Rectal smooth muscle tissue (tissue), 1 donor: ENCODE data around the gene TRAF3IP3.
"Not testable (repeated sequence)": the region's sequence is repeated elsewhere in the genome, so short reads cannot be mapped to it uniquely, and the experiment has no call there.

ENCODE experiments used
- H3K27ac ChIP-seq: one replicate; pipeline ENCODE4 v1.7.0; 2013; ENCODE audit warnings: low read depth, low read length, inconsistent platforms
- H3K27me3 ChIP-seq: one replicate; pipeline ENCODE4 v1.7.0; 2013; ENCODE audit warnings: low read length; ENCODE audit not compliant: control insufficient read depth, insufficient read depth
- H3K36me3 ChIP-seq: one replicate; pipeline ENCODE4 v1.7.0; 2013; ENCODE audit warnings: low read length; ENCODE audit not compliant: control insufficient read depth, insufficient read depth
- H3K4me1 ChIP-seq: one replicate; pipeline ENCODE4 v1.7.0; 2013; ENCODE audit warnings: low read length; ENCODE audit not compliant: control insufficient read depth, insufficient read depth
- H3K4me3 ChIP-seq: one replicate; pipeline ENCODE4 v1.7.0; 2013; ENCODE audit warnings: low read length
- H3K9ac ChIP-seq: one replicate; pipeline ENCODE4 v1.7.0; 2013; ENCODE audit warnings: low read length

Gene TRAF3IP3

DNA sequence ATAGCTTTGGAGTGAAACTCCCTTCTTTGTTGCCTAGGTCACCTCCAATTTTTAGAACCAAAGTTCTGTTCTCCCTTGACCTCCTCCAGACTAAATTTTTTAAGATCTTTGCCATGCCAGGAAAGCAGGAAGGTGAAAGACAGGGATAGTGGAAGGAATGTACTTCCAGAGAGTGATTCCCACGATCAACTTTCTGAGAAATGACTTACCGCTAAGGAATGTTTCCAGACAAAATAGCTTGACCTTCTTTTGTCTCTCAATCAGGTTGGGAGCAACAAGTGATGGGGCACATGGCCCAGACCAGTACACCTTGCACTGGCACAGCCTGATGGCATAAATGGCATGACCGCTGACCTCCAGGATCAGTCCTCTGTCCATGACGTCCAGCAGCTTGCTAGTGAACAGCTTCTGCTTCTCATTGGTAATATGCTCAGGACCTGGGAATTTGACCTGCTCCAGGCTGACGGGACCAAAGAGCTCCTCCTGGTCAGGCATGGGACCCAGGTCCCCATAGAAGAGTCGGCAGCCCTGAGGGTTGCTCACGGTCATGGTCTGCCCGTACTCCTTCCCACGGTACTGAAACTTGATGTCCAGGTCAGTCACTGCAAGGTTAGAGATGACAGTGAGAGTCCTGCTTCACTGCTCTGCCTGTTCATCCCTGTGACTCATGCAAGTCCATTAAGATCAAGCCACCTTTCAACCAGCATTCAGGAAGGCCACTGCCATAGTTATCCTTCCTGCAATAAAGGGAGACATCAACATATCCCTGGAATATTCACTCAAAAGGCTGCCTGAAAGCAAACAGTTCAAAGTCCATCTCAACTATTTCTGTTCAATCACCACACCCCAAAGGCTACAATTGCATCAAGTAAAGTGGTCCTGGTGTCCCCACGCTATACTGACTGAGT, 34.7 kb downstream of the TRAF3IP3 start:
- Histone ChIP-seq H3K36me3 (no peaks in the 10 kb centered on the region), H3K4me3 (peak overlapping the region; percentile 1), H3K27ac (no peak overlapping the region), H3K27me3 (no peaks in the 10 kb centered on the region), H3K4me1 (peaks cover 8% of the 10 kb centered on the region), H3K9ac (no peak overlapping the region)

DNA sequence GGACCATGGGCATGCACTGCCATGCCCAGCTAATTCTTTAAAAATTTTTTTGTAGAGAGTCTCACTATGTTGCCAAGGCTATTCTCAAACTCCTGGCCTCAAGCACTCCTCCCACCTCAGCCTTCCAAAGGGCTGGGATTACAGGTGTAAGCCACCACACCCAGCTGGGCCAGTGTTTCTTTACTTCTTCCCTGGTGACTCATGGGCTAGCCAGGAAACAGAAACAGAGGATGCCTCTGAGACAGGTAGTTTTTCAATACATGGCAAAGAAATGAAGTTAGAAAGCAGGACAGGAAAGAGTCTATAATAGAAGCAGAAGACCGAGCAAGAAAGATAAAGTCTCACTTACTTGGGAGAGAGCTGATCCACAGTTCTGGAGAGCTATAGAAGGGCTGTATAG, 36.1 kb downstream of the TRAF3IP3 start:
- Histone ChIP-seq H3K4me1 (peaks cover 8% of the 10 kb centered on the region), H3K4me3 (no peak overlapping the region), H3K27ac (no peak overlapping the region), H3K36me3 (no peaks in the 10 kb centered on the region), H3K27me3 (no peaks in the 10 kb centered on the region), H3K9ac (no peak overlapping the region)

DNA sequence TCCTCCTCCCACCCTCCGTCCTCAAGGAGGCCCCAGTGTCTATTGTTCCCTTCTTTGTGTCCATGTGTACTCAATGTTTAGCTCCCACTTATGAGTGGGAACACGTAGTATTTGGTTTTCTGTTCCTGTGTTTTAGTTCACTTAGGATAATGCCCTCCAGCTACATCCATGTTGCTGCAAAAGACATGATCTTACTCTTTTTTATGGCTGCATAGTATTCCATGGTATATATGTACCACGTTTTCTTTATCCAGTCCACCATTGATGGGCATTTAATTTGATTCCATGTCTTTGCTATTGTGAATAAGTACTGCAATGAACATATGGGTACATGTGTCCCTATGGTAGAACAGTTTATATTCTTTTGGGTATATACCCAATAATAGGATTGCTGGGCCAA, 37.9 kb downstream of the TRAF3IP3 start:
- H3K9ac ChIP-seq, H3K4me3 ChIP-seq, H3K4me1 ChIP-seq, H3K27me3 ChIP-seq, H3K27ac ChIP-seq, H3K36me3 ChIP-seq: not testable (repeated sequence)

GRCh38 chr1:209797978-209798639, 42.3 kb downstream of the TRAF3IP3 start:
- Histone ChIP-seq H3K4me1 (no peaks in the 10 kb centered on the region), H3K4me3 (no peak overlapping the region), H3K27ac (no peak overlapping the region), H3K9ac (no peak overlapping the region), H3K27me3 (no peaks in the 10 kb centered on the region), H3K36me3 (no peaks in the 10 kb centered on the region)

- H3K4me3 ChIP-seq = no peak overlapping the region
- H3K4me1 ChIP-seq = no peaks in the 10 kb centered on the region
- H3K27me3 ChIP-seq = no peaks in the 10 kb centered on the region
- H3K9ac ChIP-seq = no peak overlapping the region
- no peaks in the 10 kb centered on the region for H3K36me3 ChIP-seq
- no peak overlapping the region for H3K27ac ChIP-seq
Observed at GRCh38 chr1:209800984-209801834, 45.4 kb downstream of the TRAF3IP3 start.

GRCh38 chr1:209802117-209802779, 46.4 kb downstream of the TRAF3IP3 start:
- Histone ChIP-seq H3K4me1 (no peaks in the 10 kb centered on the region), H3K27me3 (no peaks in the 10 kb centered on the region), H3K27ac (no peak overlapping the region), H3K36me3 (no peaks in the 10 kb centered on the region), H3K4me3 (no peak overlapping the region), H3K9ac (no peak overlapping the region)

GRCh38 chr1:209802780-209803152, 46.9 kb downstream of the TRAF3IP3 start:
- H3K4me1 ChIP-seq = no peaks in the 10 kb centered on the region
- no peaks in the 10 kb centered on the region for H3K36me3 ChIP-seq
- no peak overlapping the region for H3K9ac ChIP-seq
- no peak overlapping the region for H3K27ac ChIP-seq
- H3K27me3 ChIP-seq = no peaks in the 10 kb centered on the region
- no peak overlapping the region for H3K4me3 ChIP-seq

- H3K36me3 ChIP-seq = no peaks in the 10 kb centered on the region
- H3K4me1 ChIP-seq = no peaks in the 10 kb centered on the region
- H3K9ac ChIP-seq = no peak overlapping the region
- no peak overlapping the region for H3K4me3 ChIP-seq
- H3K27me3 ChIP-seq = no peaks in the 10 kb centered on the region
- no peak overlapping the region for H3K27ac ChIP-seq
Observed at GRCh38 chr1:209803568-209803967, 47.7 kb downstream of the TRAF3IP3 start.

DNA sequence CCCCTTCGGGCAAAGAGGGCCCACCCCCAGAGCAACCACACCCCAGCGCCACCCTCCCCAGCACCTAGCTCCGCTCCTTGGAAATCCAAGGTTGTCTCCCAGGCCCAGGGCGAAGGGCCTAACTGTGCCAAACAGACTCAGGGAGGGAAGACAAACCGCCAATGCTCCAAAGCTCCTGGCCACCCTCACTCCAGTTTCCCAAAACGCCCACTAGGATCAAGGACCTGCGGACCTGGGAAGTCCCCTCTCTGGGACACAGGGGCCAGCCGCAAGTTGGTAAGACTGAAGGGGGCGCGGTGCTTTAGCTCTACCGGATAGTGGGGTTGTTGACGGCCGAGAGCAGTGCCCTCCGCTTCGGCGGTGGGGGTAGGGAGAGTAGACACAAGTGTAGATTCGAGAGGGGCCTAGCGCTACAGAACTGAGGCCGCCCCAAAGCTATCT, 49.5 kb downstream of the TRAF3IP3 start:
- Histone ChIP-seq H3K27me3 (no peaks in the 10 kb centered on the region), H3K4me3 (peak overlapping the region; percentile 68), H3K36me3 (no peaks in the 10 kb centered on the region), H3K27ac (no peak overlapping the region), H3K9ac (peak overlapping the region; percentile 43), H3K4me1 (no peaks in the 10 kb centered on the region)

DNA sequence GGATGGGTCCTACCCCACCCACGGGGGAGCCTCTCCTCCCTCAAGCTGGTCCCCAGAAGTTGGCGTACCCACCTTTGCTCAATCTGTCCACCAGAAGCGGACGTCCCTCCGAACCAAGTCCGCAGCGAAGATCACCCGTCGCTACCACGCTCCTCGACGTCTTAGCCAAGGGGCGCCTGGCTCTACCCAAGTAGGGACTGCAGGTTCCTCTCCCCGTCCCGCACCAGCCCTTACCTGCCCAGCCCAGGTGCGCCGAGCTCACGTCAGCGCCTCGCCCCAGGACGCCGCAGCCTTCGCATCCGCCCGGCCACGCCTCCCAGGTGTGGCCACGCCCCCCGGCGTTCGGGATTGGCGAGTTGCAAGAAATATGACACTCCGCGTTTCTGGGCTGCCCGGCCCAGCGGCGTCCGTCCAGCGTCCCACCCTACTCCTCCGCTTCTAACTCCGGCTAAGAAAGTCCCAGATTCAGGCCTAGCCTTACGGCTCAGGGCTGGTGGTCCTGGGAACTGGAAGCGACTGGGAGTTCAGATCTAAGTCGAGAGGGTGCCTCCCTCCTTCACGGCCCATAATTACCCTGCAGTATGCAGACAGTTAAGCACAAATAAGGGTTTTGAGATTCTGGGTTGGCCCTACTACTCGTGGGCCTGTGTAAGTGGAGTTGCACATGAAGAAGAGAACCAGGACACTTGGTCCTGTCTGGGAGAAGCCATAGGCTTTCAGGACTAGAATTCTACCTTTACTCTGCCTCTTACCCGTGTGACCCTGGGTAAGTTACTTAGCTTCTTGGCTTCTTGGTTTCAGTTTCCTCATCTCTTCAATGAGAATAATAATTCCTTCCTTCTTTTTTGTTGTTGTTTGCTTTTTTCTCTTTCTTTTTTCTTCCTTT, 50.3 kb downstream of the TRAF3IP3 start, which contains the start of gene IRF6:
IRF6 (minus strand) TSS at position 268 of the 886 bp plus-strand sequence. CDS start 4,729 bp downstream, outside the sequence.
- Histone ChIP-seq H3K9ac (peak within 1 kb of the TSS; percentile 43), H3K27me3 (no peaks in the 10 kb centered on the region), H3K27ac (no peak within 1 kb of the TSS), H3K36me3 (no peaks in the 10 kb centered on the region), H3K4me3 (peak within 1 kb of the TSS; percentile 68), H3K4me1 (no peaks in the 10 kb centered on the region)

DNA sequence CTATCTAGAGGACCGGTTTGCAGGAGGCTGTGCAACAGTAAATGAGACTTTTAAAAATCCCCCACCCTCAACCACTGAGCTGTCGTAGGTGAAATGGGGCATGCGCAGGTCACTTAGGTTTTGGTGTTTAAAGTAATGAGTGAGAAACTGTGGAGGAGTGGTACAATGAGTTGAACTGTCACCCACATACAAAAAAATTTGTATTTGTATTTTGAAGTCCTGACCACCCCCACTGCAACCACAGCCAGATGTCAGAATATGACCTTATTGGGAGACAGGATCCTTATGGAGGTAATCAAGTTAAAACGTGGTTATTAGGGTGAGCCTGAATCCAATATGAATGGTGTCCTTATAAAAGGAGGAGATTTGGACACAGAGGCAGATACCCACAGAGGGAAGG, 51.7 kb downstream of the TRAF3IP3 start:
- Histone ChIP-seq H3K9ac (no peak overlapping the region), H3K36me3 (no peaks in the 10 kb centered on the region), H3K27ac (no peak overlapping the region), H3K27me3 (no peaks in the 10 kb centered on the region), H3K4me3 (no peak overlapping the region), H3K4me1 (no peaks in the 10 kb centered on the region)
